ENCODE data around the gene GEMIN7.

DNA sequence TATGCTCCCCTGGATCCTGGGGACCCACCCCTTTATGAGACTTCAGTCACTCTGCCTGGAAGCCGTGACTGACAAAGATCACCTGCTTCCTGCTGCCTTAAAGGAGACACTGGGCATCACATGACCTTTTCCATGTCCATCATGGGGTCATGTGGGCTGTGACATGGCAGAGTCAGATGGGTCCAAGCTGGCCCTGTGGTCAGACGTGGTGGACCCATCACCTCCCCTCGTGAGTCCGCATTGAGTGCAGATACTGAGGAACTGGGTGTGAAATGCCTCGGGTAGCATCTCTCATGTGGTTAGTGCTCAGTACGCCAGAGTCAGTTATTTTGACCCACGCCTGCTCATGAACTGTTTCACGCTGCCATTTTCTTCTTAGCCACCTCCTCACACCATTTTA lies 54.6 kb downstream of the GEMIN7 start:
- TF ChIP-seq, protein P1, sequence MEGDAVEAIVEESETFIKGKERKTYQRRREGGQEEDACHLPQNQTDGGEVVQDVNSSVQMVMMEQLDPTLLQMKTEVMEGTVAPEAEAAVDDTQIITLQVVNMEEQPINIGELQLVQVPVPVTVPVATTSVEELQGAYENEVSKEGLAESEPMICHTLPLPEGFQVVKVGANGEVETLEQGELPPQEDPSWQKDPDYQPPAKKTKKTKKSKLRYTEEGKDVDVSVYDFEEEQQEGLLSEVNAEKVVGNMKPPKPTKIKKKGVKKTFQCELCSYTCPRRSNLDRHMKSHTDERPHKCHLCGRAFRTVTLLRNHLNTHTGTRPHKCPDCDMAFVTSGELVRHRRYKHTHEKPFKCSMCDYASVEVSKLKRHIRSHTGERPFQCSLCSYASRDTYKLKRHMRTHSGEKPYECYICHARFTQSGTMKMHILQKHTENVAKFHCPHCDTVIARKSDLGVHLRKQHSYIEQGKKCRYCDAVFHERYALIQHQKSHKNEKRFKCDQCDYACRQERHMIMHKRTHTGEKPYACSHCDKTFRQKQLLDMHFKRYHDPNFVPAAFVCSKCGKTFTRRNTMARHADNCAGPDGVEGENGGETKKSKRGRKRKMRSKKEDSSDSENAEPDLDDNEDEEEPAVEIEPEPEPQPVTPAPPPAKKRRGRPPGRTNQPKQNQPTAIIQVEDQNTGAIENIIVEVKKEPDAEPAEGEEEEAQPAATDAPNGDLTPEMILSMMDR (IDR thresholded peaks at IDR 0.05; ENCODE audit: insufficient read depth, low read length, poor library complexity, severe bottlenecking), result no peak
- TF ChIP-seq EZH2phosphoT487 (conservative IDR thresholded peaks at IDR 0.05; ENCODE audit: low read length), result no peak

Data from SU-DHL-6 (cell line).